HEK293 (cell line): ENCODE data around the gene MLLT6.
A peak's percentile ranks its signal among the peaks of the same experiment; 100 is the strongest.

ENCODE experiments used
- EGR2 ChIP-seq: fragments of 450-650 bp; formaldehyde crosslinking; IDR thresholded peaks from 2 replicates; pipeline ENCODE4 v1.5.1; 2016; ENCODE audit warnings: low read depth, missing biosample characterization, missing genetic modification characterization
- KLF10 ChIP-seq: fragments of 450-650 bp; IDR thresholded peaks from 2 replicates; pipeline ENCODE4 v1.5.1; 2018; ENCODE audit warnings: missing biosample characterization, mild to moderate bottlenecking, missing genetic modification characterization
- PRDM4 ChIP-seq: fragments of 450-650 bp; formaldehyde crosslinking; IDR thresholded peaks from 2 replicates; pipeline ENCODE4 v1.5.1; 2017; ENCODE audit warnings: missing biosample characterization, missing genetic modification characterization
- REST ChIP-seq: fragments of 450-650 bp; formaldehyde crosslinking; IDR thresholded peaks from 2 replicates; pipeline ENCODE4 v1.5.1; 2016; ENCODE audit warnings: missing biosample characterization, missing genetic modification characterization
- SALL2 ChIP-seq: fragments of 450-650 bp; formaldehyde crosslinking; IDR thresholded peaks from 2 replicates; pipeline ENCODE4 v1.5.0; 2017; ENCODE audit warnings: missing biosample characterization, mild to moderate bottlenecking, missing genetic modification characterization, borderline replicate concordance
- TCF7L2 ChIP-seq: IDR thresholded peaks from 2 replicates; pipeline ENCODE4 v1.6.1; 2011; ENCODE audit warnings: low read depth, mild to moderate bottlenecking, inconsistent platforms, low read length, moderate library complexity, borderline replicate concordance
- WT1 ChIP-seq: fragments of 450-650 bp; formaldehyde crosslinking; IDR thresholded peaks from 2 replicates; pipeline ENCODE4 v1.5.1; 2016; ENCODE audit warnings: missing biosample characterization, missing genetic modification characterization
- YY2 ChIP-seq: fragments of 450-650 bp; formaldehyde crosslinking; IDR thresholded peaks from 2 replicates; pipeline ENCODE4 v1.5.1; 2016; ENCODE audit warnings: missing biosample characterization, missing genetic modification characterization
- ZBTB21 ChIP-seq: fragments of 450-650 bp; formaldehyde crosslinking; IDR thresholded peaks from 2 replicates; pipeline ENCODE4 v1.5.1; 2017; ENCODE audit warnings: missing biosample characterization, missing genetic modification characterization
- ZBTB49 ChIP-seq: fragments of 450-650 bp; formaldehyde crosslinking; IDR thresholded peaks from 2 replicates; pipeline ENCODE4 v1.5.1; 2016; ENCODE audit warnings: missing biosample characterization, missing genetic modification characterization, low read depth
- ZFP37 ChIP-seq: fragments of 450-650 bp; formaldehyde crosslinking; IDR thresholded peaks from 2 replicates; pipeline ENCODE4 v1.5.1; 2016; ENCODE audit warnings: missing biosample characterization, missing genetic modification characterization
- ZNF266 ChIP-seq: fragments of 450-650 bp; formaldehyde crosslinking; IDR thresholded peaks from 2 replicates; pipeline ENCODE4 v1.5.1; 2016; ENCODE audit warnings: missing biosample characterization, missing genetic modification characterization, low read depth
- ZNF324 ChIP-seq: fragments of 450-650 bp; formaldehyde crosslinking; IDR thresholded peaks from 2 replicates; pipeline ENCODE4 v1.5.1; 2016; ENCODE audit warnings: missing biosample characterization, missing genetic modification characterization
- ZNF341 ChIP-seq: fragments of 450-650 bp; formaldehyde crosslinking; IDR thresholded peaks from 2 replicates; pipeline ENCODE4; 2016; ENCODE audit warnings: low read depth, missing biosample characterization, missing genetic modification characterization
- ZNF404 ChIP-seq: fragments of 450-650 bp; formaldehyde crosslinking; IDR thresholded peaks from 2 replicates; pipeline ENCODE4 v1.5.1; 2017; ENCODE audit warnings: missing biosample characterization, missing genetic modification characterization
- ZNF544 ChIP-seq: fragments of 450-650 bp; formaldehyde crosslinking; IDR thresholded peaks from 2 replicates; pipeline ENCODE4 v1.5.0; 2017; ENCODE audit warnings: missing biosample characterization, missing genetic modification characterization
- ZNF549 ChIP-seq: fragments of 450-650 bp; IDR thresholded peaks from 2 replicates; pipeline ENCODE4 v1.5.1; 2018; ENCODE audit warnings: missing biosample characterization, missing genetic modification characterization, mild to moderate bottlenecking, inconsistent platforms, moderate library complexity
- ZNF555 ChIP-seq: fragments of 450-650 bp; formaldehyde crosslinking; conservative IDR thresholded peaks from 2 replicates; pipeline ENCODE4 v1.5.1; 2017; ENCODE audit warnings: missing biosample characterization, mild to moderate bottlenecking, missing genetic modification characterization, inconsistent platforms
- ZNF560 ChIP-seq: fragments of 450-650 bp; formaldehyde crosslinking; IDR thresholded peaks from 2 replicates; pipeline ENCODE4 v1.5.1; 2017; ENCODE audit warnings: missing biosample characterization, missing genetic modification characterization, borderline replicate concordance
- ZNF610 ChIP-seq: fragments of 450-650 bp; formaldehyde crosslinking; IDR thresholded peaks from 2 replicates; pipeline ENCODE4 v1.5.1; 2016; ENCODE audit warnings: missing biosample characterization, missing genetic modification characterization, borderline replicate concordance
- ZNF626 ChIP-seq: fragments of 450-650 bp; sonication (Bioruptor Pico); formaldehyde crosslinking; IDR thresholded peaks from 2 replicates; pipeline ENCODE4 v1.5.1; 2018; ENCODE audit warnings: missing biosample characterization, missing genetic modification characterization, inconsistent platforms
- ZNF629 ChIP-seq: fragments of 450-650 bp; formaldehyde crosslinking; IDR thresholded peaks from 2 replicates; pipeline ENCODE4 v1.5.1; 2017; ENCODE audit warnings: missing biosample characterization, missing genetic modification characterization
- ZNF660 ChIP-seq: fragments of 450-650 bp; IDR thresholded peaks from 2 replicates; pipeline ENCODE4 v1.5.1; 2018; ENCODE audit warnings: missing biosample characterization, mild to moderate bottlenecking, missing genetic modification characterization
- ZNF664 ChIP-seq: fragments of 450-650 bp; formaldehyde crosslinking; IDR thresholded peaks from 2 replicates; pipeline ENCODE4 v1.5.1; 2016; ENCODE audit warnings: missing biosample characterization, missing genetic modification characterization
- ZNF704 ChIP-seq: fragments of 450-650 bp; formaldehyde crosslinking; IDR thresholded peaks from 2 replicates; pipeline ENCODE4 v1.5.1; 2016; ENCODE audit warnings: missing biosample characterization, missing genetic modification characterization
- ZNF707 ChIP-seq: fragments of 450-650 bp; formaldehyde crosslinking; IDR thresholded peaks from 2 replicates; pipeline ENCODE4 v1.5.1; 2016; ENCODE audit warnings: missing biosample characterization, missing genetic modification characterization
- ZNF791 ChIP-seq: fragments of 450-650 bp; formaldehyde crosslinking; IDR thresholded peaks from 2 replicates; pipeline ENCODE4 v1.5.1; 2016; ENCODE audit warnings: missing biosample characterization, missing genetic modification characterization
- ZNF792 ChIP-seq: fragments of 450-650 bp; formaldehyde crosslinking; IDR thresholded peaks from 2 replicates; pipeline ENCODE4 v1.5.1; 2016; ENCODE audit warnings: missing biosample characterization, missing genetic modification characterization
- ZSCAN30 ChIP-seq: fragments of 450-650 bp; IDR thresholded peaks from 2 replicates; pipeline ENCODE4 v1.5.1; 2018; ENCODE audit warnings: missing biosample characterization, mild to moderate bottlenecking, missing genetic modification characterization, moderate library complexity
- TF ChIP-seq, protein P1 (sequence below): fragments of 450-650 bp; formaldehyde crosslinking; IDR thresholded peaks from 2 replicates; pipeline ENCODE4 v1.5.1; 2016; ENCODE audit warnings: missing biosample characterization, missing genetic modification characterization, borderline replicate concordance

Gene MLLT6

DNA sequence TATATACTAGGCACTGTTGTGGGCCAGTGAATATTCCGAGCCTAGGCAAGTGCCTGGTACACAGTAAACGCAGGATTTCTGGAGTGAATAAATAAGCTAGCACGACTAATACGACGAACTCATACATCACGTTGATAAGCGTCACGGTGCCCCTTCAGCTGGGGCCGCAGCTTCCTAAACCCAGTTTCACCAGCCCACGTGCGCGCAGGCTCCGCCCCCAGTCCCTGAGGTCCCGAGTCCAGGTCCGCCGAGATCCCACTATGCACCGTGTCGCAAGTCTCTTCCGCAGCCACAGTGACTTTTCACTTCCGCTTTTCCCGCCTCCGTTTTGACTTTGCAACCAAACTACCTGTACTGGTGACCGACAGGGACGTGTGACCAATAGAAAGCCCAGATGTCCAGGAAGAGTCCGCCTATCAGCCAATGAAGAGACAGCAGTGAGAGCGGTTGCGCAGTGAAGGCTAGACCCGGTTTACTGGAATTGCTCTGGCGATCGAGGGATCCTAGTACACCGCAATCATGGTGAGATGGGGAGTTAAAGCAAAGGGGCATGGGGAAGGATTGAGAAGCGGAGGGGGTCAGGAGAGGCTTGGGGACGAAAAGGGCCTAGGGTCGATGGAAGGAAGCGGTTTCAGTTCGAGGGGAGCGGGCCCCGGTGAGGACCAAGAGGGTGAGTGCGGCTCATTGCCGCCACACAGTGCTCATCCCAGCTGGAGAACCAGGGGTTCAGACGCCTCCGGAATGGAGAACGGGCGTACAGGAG lies 47.4 kb downstream of the MLLT6 start, which contains the start of gene PSMB3 (continued):
- TF ChIP-seq ZNF660 (tag by site-specific recombination) (peak; percentile 10; the same call in 1 of the 2 replicates), ZNF664 (tag by site-specific recombination) (no peak), ZNF341 (peak; percentile 80), ZNF544 (tag by site-specific recombination) (no peak), ZNF792 (peak; percentile 3; the same call in 1 of the 2 replicates), ZBTB49 (tag by site-specific recombination) (no peak), ZNF629 (tag by site-specific recombination) (peak; percentile 86), ZBTB21 (peak; percentile 6; the same call in 1 of the 2 replicates), EGR2 (peak; percentile 83), ZNF560 (no peak), YY2 (tag by site-specific recombination) (0 out of 2 replicates have a peak, but pooled peaks have one; percentile 27), ZNF704 (tag by site-specific recombination) (no peak), ZNF555 (tag by site-specific recombination) (no peak), KLF10 (no peak), ZSCAN30 (tag by site-specific recombination) (no peak), ZNF707 (tag by site-specific recombination) (no peak), SALL2 (tag by site-specific recombination) (no peak), TCF7L2 (no peak), ZFP37 (no peak), ZNF549 (tag by site-specific recombination) (no peak), WT1 (tag by site-specific recombination) (peak; percentile 34), ZNF791 (no peak), ZNF324 (no peak), ZNF626 (tag by site-specific recombination) (no peak), ZNF266 (no peak), ZNF404 (tag by site-specific recombination) (no peak), ZNF610 (tag by site-specific recombination) (no peak), PRDM4 (tag by site-specific recombination) (no peak), REST (tag by site-specific recombination) (0 out of 2 replicates have a peak, but pooled peaks have one; percentile 11)
- TF ChIP-seq, protein P1, sequence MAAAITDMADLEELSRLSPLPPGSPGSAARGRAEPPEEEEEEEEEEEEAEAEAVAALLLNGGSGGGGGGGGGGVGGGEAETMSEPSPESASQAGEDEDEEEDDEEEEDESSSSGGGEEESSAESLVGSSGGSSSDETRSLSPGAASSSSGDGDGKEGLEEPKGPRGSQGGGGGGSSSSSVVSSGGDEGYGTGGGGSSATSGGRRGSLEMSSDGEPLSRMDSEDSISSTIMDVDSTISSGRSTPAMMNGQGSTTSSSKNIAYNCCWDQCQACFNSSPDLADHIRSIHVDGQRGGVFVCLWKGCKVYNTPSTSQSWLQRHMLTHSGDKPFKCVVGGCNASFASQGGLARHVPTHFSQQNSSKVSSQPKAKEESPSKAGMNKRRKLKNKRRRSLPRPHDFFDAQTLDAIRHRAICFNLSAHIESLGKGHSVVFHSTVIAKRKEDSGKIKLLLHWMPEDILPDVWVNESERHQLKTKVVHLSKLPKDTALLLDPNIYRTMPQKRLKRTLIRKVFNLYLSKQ (tag by site-specific recombination): no peak
